Measurements from ENCODE around the gene FRMD6. TPM values are rescaled to one million over a fixed set of nuclear protein-coding genes. Genes with fewer than 3 reads are reported as not detected.

Gene FRMD6
- total and polyA plus RNA-seq, 10 of the 15 experiments (the other 5 are each of a cell fraction or from before 2014, with no cell fraction given) = 0.86 to 7.8 (median 3.3) TPM

- no peaks in the 10 kb centered on the region for H3K4me1 ChIP-seq (ENCODE audit: control insufficient read depth, insufficient read depth, low read length)
- WGBS (ENCODE audit: insufficient coverage, insufficient replicate concordance, low lambda C conversion rate, missing lambda C conversion rate) = 72% methylated on average over 2 of the region's 2 CpGs
- POLR2A ChIA-PET = no interaction called here
- H3K27me3 ChIP-seq (replicated peaks in 1 of 2; ENCODE audit: control insufficient read depth in 2 of 2, insufficient read depth in 2 of 2, low read length in 1 of 2) = no peaks in the 10 kb centered on the region; a peak in 1 of 4 replicates
- CTCF ChIA-PET = interaction anchor here (1.5 kb wide), 1 partner anchor 13 kb away, joined by 5 read pairs; no protein-coding TSS in a partner anchor
- SMC1A ChIA-PET (ENCODE audit: uncharacterized antibody, unreplicated experiment) = interaction anchor here (1.0 to 1.1 kb wide), 2 partner anchors 15 to 26 kb away, joined by 3 to 5 read pairs; no protein-coding TSS in a partner anchor
- no peak overlapping the region for H3K27ac ChIP-seq (ENCODE audit: control insufficient read depth, insufficient read depth)
- no peaks in the 10 kb centered on the region for H4K20me1 ChIP-seq (ENCODE audit: control insufficient read depth, insufficient read depth)
- in situ Hi-C loops (cut with MboI) = no loop called here
- FAIRE-seq (no peak), ATAC-seq (0 out of 3 replicates have a peak, but pooled peaks have one; percentile 23), DNase-seq (ENCODE audit: low read depth, low spot score) (no peak)
- TF ChIP-seq ZNF207 (IDR thresholded peaks at IDR 0.05; ENCODE audit: borderline replicate concordance) (no peak), ZZZ3 (IDR thresholded peaks at IDR 0.05; ENCODE audit: control insufficient read depth, insufficient read length, low read depth) (no peak), SUZ12 (IDR thresholded peaks at IDR 0.05; ENCODE audit: unreplicated experiment) (no peak), CREB1 (IDR thresholded peaks at IDR 0.05; ENCODE audit: low read depth) (no peak), NR2C1 (IDR thresholded peaks at IDR 0.05) (no peak), ZBTB40 (IDR thresholded peaks at IDR 0.05; ENCODE audit: borderline replicate concordance) (no peak), ZSCAN29 (IDR thresholded peaks at IDR 0.05) (no peak)
- TF ChIP-seq, protein P1, sequence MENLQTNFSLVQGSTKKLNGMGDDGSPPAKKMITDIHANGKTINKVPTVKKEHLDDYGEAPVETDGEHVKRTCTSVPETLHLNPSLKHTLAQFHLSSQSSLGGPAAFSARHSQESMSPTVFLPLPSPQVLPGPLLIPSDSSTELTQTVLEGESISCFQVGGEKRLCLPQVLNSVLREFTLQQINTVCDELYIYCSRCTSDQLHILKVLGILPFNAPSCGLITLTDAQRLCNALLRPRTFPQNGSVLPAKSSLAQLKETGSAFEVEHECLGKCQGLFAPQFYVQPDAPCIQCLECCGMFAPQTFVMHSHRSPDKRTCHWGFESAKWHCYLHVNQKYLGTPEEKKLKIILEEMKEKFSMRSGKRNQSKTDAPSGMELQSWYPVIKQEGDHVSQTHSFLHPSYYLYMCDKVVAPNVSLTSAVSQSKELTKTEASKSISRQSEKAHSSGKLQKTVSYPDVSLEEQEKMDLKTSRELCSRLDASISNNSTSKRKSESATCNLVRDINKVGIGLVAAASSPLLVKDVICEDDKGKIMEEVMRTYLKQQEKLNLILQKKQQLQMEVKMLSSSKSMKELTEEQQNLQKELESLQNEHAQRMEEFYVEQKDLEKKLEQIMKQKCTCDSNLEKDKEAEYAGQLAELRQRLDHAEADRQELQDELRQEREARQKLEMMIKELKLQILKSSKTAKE (IDR thresholded peaks at IDR 0.05; ENCODE audit: low read depth, poor library complexity, severe bottlenecking) = no peak
- intact Hi-C loops (cut with micrococcal nuclease; ENCODE audit: unreplicated experiment) = no loop called here
- H2AFZ ChIP-seq (ENCODE audit: control insufficient read depth, low read depth, low read length) = no peak overlapping the region
- RAD21 ChIA-PET (ENCODE audit: unreplicated experiment) = no interaction called here
- no peaks in the 10 kb centered on the region for H3K9me3 ChIP-seq (replicated peaks; ENCODE audit: control insufficient read depth, insufficient read depth, low read length)
- H3K36me3 ChIP-seq (ENCODE audit: control insufficient read depth in 2 of 2, insufficient read depth in 2 of 2, low read length in 1 of 2) = no peaks in the 10 kb centered on the region
- no TSS peak for BruUV-seq (replicated peaks)
- H3K9ac ChIP-seq (ENCODE audit: control insufficient read depth, insufficient read depth, low read length) = no peak overlapping the region
- no peaks in the 10 kb centered on the region for H3K79me2 ChIP-seq (ENCODE audit: control insufficient read depth, insufficient read depth, low read length)
- H3K4me2 ChIP-seq (ENCODE audit: control insufficient read depth, insufficient read depth) = no peak overlapping the region
- no peak overlapping the region for H3K4me3 ChIP-seq
Measured at GRCh38 chr14:51668870-51669269, 17.2 kb downstream of the FRMD6 start.
